Thyroid gland (tissue), 4 donors: ENCODE measurements around the gene DYRK4.

Source experiments
- CTCF ChIP-seq, 6 experiments: fragments of 200-600 bp in 3 of 6; fragments of 450-650 bp in 3 of 6; sonication (generic) in 3 of 6; IDR thresholded peaks; one replicate each; pipeline ENCODE4 v1.5.1; 2016 to 2019; ENCODE audit warnings: antibody characterized with exemption in 6 of 6, mild to moderate bottlenecking in 2 of 6, inconsistent platforms in 1 of 6, moderate library complexity in 1 of 6
- POLR2A ChIP-seq, 2 donors: fragments of 450-650 bp; IDR thresholded peaks; one replicate each; pipeline ENCODE4 v1.6.1; 2017; ENCODE audit warnings: antibody characterized with exemption in 2 of 2, mild to moderate bottlenecking in 2 of 2, moderate library complexity in 1 of 2

GRCh38 chr12:4584281-4584680, 22.3 kb downstream of the DYRK4 start:
- no peak for TF ChIP-seq POLR2A (IDR thresholded peaks at IDR 0.05)
- TF ChIP-seq CTCF (IDR thresholded peaks at IDR 0.05) = no peak
